Measurements from ENCODE around the gene ZNF362. TPM values are rescaled to one million over a fixed set of nuclear protein-coding genes. Genes with fewer than 3 reads are reported as not detected.
A peak's percentile ranks its signal among the peaks of the same experiment; 100 is the strongest.
"Not testable (repeated sequence)": the region's sequence is repeated elsewhere in the genome, so short reads cannot be mapped to it uniquely, and the experiment has no call there.

Gene ZNF362
- total RNA-seq, 2 donors from 2014 or later, result 27.4 to 41.5 TPM

DNA sequence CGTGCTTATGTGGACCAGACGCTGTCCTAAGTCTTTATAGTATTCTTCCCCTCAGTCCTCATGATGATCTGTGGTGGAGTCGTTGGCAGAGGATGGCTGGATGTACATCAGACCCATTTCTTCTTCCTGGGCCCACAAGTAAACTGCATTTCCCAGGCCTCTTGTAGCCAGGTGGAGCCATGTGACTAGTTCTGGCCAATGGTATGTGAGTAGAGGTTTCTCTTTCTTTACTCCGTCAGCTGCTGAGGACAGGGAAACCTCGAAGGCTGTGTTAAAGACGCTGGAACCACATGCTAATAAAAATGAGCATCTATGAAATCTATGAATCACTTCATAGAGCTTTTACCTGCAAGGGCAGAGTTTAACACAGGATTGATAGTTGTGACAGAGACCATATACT, 18.7 kb upstream of the ZNF362 start:
- Histone ChIP-seq H3K27me3 (ENCODE audit: control insufficient read depth, insufficient read depth, low read length, poor library complexity, severe bottlenecking) (no peaks in the 10 kb centered on the region), H3K9me3 (ENCODE audit: control insufficient read depth, low read length) (no peaks in the 10 kb centered on the region), H3K9ac (ENCODE audit: extremely low read depth, low read length, poor library complexity, severe bottlenecking) (no peak overlapping the region), H3K4me1 (ENCODE audit: control insufficient read depth, insufficient read depth, low read length) (peaks cover 5% of the 10 kb centered on the region), H3K27ac (ENCODE audit: low read depth, low read length) (no peak overlapping the region), H3K4me3 (ENCODE audit: low read length) (no peak overlapping the region), H3K36me3 (ENCODE audit: control insufficient read depth, insufficient read depth, low read length) (no peaks in the 10 kb centered on the region)
- Mint-ChIP-seq H3K4me1 (peaks cover 9% of the 10 kb centered on the region), H3K27ac (no peak overlapping the region), H3K4me3 (no peak overlapping the region), H3K36me3 (ENCODE audit: low read depth) (no peaks in the 10 kb centered on the region), H3K27me3 (ENCODE audit: insufficient read depth) (peaks cover 22% of the 10 kb centered on the region), H3K9me3 (no peaks in the 10 kb centered on the region)
- TF ChIP-seq, protein P1, sequence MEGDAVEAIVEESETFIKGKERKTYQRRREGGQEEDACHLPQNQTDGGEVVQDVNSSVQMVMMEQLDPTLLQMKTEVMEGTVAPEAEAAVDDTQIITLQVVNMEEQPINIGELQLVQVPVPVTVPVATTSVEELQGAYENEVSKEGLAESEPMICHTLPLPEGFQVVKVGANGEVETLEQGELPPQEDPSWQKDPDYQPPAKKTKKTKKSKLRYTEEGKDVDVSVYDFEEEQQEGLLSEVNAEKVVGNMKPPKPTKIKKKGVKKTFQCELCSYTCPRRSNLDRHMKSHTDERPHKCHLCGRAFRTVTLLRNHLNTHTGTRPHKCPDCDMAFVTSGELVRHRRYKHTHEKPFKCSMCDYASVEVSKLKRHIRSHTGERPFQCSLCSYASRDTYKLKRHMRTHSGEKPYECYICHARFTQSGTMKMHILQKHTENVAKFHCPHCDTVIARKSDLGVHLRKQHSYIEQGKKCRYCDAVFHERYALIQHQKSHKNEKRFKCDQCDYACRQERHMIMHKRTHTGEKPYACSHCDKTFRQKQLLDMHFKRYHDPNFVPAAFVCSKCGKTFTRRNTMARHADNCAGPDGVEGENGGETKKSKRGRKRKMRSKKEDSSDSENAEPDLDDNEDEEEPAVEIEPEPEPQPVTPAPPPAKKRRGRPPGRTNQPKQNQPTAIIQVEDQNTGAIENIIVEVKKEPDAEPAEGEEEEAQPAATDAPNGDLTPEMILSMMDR (conservative IDR thresholded peaks at IDR 0.05), result no peak
- 94% methylated on average over 6 of the region's 6 CpGs; no CpG with 5 or more reads in 1 of the 2 experiments for WGBS, 2 experiments (ENCODE audit: insufficient coverage in 1 of 2, insufficient read length in 1 of 2)
- DNase-seq, result no peak

DNA sequence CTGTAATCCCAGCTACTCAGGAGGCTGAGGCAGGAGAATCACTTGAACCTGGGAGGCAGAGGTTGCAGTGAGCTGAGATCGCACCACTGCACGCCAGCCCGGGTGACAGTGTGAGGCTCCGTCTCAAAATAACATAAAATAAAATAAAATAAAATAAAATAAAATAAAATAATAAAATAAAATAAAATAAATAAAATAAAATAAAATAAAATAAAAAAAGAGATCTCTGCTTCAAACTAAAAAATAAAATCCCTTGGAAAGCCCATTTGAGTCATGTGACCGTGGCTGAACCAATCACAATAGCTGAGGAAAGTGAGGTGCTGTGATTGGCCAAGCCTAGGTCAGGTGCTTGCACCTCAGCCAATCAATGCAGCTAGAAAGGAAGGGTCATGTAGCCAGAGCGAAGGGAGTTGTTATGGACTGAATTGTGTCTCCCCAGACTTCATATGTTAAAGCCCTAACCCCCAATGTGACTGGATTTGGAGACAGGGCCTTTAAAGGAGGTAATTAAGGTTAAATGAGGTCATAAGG, 18.0 kb upstream of the ZNF362 start:
- H3K27me3 ChIP-seq (ENCODE audit: control insufficient read depth, insufficient read depth, low read length, poor library complexity, severe bottlenecking); H3K27ac ChIP-seq (ENCODE audit: low read depth, low read length); H3K9me3 ChIP-seq (ENCODE audit: control insufficient read depth, low read length); H3K36me3 Mint-ChIP-seq (ENCODE audit: low read depth); H3K9me3 Mint-ChIP-seq; H3K36me3 ChIP-seq (ENCODE audit: control insufficient read depth, insufficient read depth, low read length); H3K4me1 Mint-ChIP-seq; H3K27ac Mint-ChIP-seq; DNase-seq; H3K4me3 Mint-ChIP-seq; H3K4me1 ChIP-seq (ENCODE audit: control insufficient read depth, insufficient read depth, low read length); H3K4me3 ChIP-seq (ENCODE audit: low read length); H3K9ac ChIP-seq (ENCODE audit: extremely low read depth, low read length, poor library complexity, severe bottlenecking): not testable (repeated sequence)
- H3K27me3 Mint-ChIP-seq (ENCODE audit: insufficient read depth), result peaks cover 22% of the 10 kb centered on the region
- 96 to 100% methylated on average over 2 to 4 of the region's 6 CpGs for WGBS, 2 experiments (ENCODE audit: insufficient coverage in 1 of 2, insufficient read length in 1 of 2)

DNA sequence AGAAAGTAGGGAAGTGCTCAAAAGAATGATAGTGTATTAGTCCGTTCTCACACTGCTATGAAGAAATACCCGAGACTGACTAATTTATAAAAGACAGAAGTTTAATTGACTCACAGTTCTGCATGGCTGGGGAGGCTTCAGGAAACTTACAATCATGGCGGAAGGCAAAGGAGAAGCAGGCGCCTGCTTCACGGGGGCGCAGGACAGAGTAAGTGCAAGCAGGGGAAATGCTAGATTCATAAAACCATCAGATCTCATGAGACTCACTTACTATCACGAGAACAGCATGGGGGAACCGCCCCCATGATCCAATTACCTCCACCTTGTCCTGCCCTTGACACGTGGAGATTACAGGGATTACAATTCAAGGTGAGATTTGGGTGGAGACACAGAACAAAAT, 16.9 kb upstream of the ZNF362 start:
- Mint-ChIP-seq H3K4me1 (peaks cover 11% of the 10 kb centered on the region), H3K27me3 (ENCODE audit: insufficient read depth) (peaks cover 22% of the 10 kb centered on the region)
- H3K27ac ChIP-seq (ENCODE audit: low read depth, low read length); H3K27me3 ChIP-seq (ENCODE audit: control insufficient read depth, insufficient read depth, low read length, poor library complexity, severe bottlenecking); H3K27ac Mint-ChIP-seq; H3K4me3 ChIP-seq (ENCODE audit: low read length); H3K4me3 Mint-ChIP-seq; H3K9me3 Mint-ChIP-seq; H3K36me3 ChIP-seq (ENCODE audit: control insufficient read depth, insufficient read depth, low read length); H3K9ac ChIP-seq (ENCODE audit: extremely low read depth, low read length, poor library complexity, severe bottlenecking); H3K36me3 Mint-ChIP-seq (ENCODE audit: low read depth); H3K9me3 ChIP-seq (ENCODE audit: control insufficient read depth, low read length): not testable (repeated sequence)
- peak; percentile 47 for DNase-seq
- peaks cover 12% of the 10 kb centered on the region for H3K4me1 ChIP-seq (ENCODE audit: control insufficient read depth, insufficient read depth, low read length)
- 77 to 83% methylated on average over 5 to 9 of the region's 9 CpGs for WGBS, 2 experiments (ENCODE audit: insufficient coverage in 1 of 2, insufficient read length in 1 of 2)

DNA sequence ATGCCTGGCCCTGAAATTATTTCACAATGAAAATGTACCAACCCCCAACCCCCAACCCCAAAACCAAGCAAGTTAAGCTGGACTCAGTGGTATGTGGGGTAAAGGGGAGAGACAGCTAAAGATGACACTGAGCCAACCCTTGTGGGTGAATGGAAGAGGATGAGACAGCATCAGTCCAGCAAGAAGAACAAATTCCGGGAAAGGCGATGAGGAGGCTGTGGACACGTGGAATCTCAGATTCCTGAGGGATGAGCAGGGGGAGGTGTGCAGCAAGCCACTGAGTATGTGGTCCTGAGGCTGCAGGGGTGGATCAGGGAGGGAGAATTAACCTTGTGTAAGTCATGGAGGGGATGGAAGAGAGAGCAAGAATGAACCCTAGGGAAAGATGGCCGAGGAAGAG, 14.4 kb upstream of the ZNF362 start:
- Histone ChIP-seq H3K27me3 (ENCODE audit: control insufficient read depth, insufficient read depth, low read length, poor library complexity, severe bottlenecking) (no peaks in the 10 kb centered on the region), H3K9me3 (ENCODE audit: control insufficient read depth, low read length) (no peaks in the 10 kb centered on the region), H3K27ac (ENCODE audit: low read depth, low read length) (no peak overlapping the region), H3K4me3 (ENCODE audit: low read length) (no peak overlapping the region), H3K36me3 (ENCODE audit: control insufficient read depth, insufficient read depth, low read length) (no peaks in the 10 kb centered on the region), H3K4me1 (ENCODE audit: control insufficient read depth, insufficient read depth, low read length) (peaks cover 33% of the 10 kb centered on the region), H3K9ac (ENCODE audit: extremely low read depth, low read length, poor library complexity, severe bottlenecking) (no peak overlapping the region)
- H3K4me3 Mint-ChIP-seq, result no peak overlapping the region
- H3K36me3 Mint-ChIP-seq (ENCODE audit: low read depth), result no peaks in the 10 kb centered on the region
- peak; percentile 11 for DNase-seq
- peaks cover 26% of the 10 kb centered on the region for H3K4me1 Mint-ChIP-seq
- no peak overlapping the region for H3K27ac Mint-ChIP-seq
- no peaks in the 10 kb centered on the region for H3K9me3 Mint-ChIP-seq
- TF ChIP-seq, protein P1 (conservative IDR thresholded peaks at IDR 0.05), result no peak
- 84 to 88% methylated on average over 2 to 4 of the region's 4 CpGs for WGBS, 2 experiments (ENCODE audit: insufficient coverage in 1 of 2, insufficient read length in 1 of 2)
- H3K27me3 Mint-ChIP-seq (ENCODE audit: insufficient read depth), result peaks cover 20% of the 10 kb centered on the region
